K562 (cell line): Measurements from ENCODE around the gene STON1. TPM values are rescaled to one million over a fixed set of nuclear protein-coding genes. Genes with fewer than 3 reads are reported as not detected.

Experiments
- ATAC-seq: fragments of 200-7000 bp; cut with Tn5 transposase; 3 replicates; pipeline ENCODE4 v1.9.1; 2020; ENCODE audit warnings: moderate library complexity
- BruUV-seq: library from RNA; stranded (reverse); fragments of 400-500 nt; replicated peaks from 2 replicates; lab custom pipeline; 2021; lab: Mats Ljungman, UMichigan
- CTCF ChIA-PET: fragments of 300-600 bp; formaldehyde crosslinking; extraction: SDS; loops from one replicate; lab custom pipeline; 2021; ENCODE audit warnings: low intra/inter-chr PET ratio; lab: Yijun Ruan, JAX
- POLR2A ChIA-PET: fragments of 300-600, 350-650 bp; sonication (Branson Sonifier 250); formaldehyde crosslinking; extraction: SDS; loops from one replicate; lab custom pipeline; 2021; ENCODE audit warnings: antibody characterized with exemption, inconsistent platforms; lab: Yijun Ruan, JAX
- DNase-seq, 4 experiments: peaks; one replicate each; pipeline versions ENCODE4 v3.0.0 to v3.0.0-alpha.2; 2011 to 2018; ENCODE audit warnings: low spot score in 3 of 4, mixed read lengths in 3 of 4; ENCODE audit errors: extremely low read depth in 1 of 4
- FAIRE-seq: peaks from 2 replicates; lab custom pipeline; 2011; peaks lifted over from hg19 to GRCh38; lab: Jason Lieb, UNC
- H2AFZ ChIP-seq: 2 replicates; pipeline ENCODE4 v1.6.0; 2011; ENCODE audit warnings: low read depth, low read length, control low read depth, inconsistent platforms
- H3K27ac ChIP-seq: fragments of 200-600 bp; 3 replicates; pipeline ENCODE4 v1.8.0; 2011; ENCODE audit warnings: low read depth, mild to moderate bottlenecking, control low read depth, inconsistent platforms, low read length, moderate library complexity, mixed read lengths; ENCODE audit errors: extremely low read depth
- H3K27me3 ChIP-seq, 2 experiments: fragments of 300-600 bp in 1 of 2; 2 replicates in 1 of 2; 3 replicates in 1 of 2; pipeline versions ENCODE4 v1.6.0 to v1.8.0; 2011; ENCODE audit warnings: inconsistent platforms in 2 of 2, low read length in 2 of 2, mild to moderate bottlenecking in 1 of 2, mixed read lengths in 1 of 2, moderate library complexity in 1 of 2; ENCODE audit not compliant: control insufficient read depth in 2 of 2, insufficient read depth in 2 of 2
- H3K36me3 ChIP-seq: fragments of 300-600 bp; 3 replicates; pipeline ENCODE4 v1.8.0; 2011; ENCODE audit warnings: mild to moderate bottlenecking, low read length, inconsistent platforms; ENCODE audit not compliant: control insufficient read depth, insufficient read depth
- H3K4me1 ChIP-seq, 2 experiments: fragments of 200-600 bp in 1 of 2; replicated peaks in 1 of 2; 2 replicates in 1 of 2; 3 replicates in 1 of 2; pipeline versions ENCODE4 v1.5.1 to v1.8.0; 2011; ENCODE audit warnings: inconsistent platforms in 2 of 2, low read length in 2 of 2, mild to moderate bottlenecking in 1 of 2, mixed read lengths in 1 of 2, moderate library complexity in 1 of 2; ENCODE audit not compliant: control insufficient read depth in 2 of 2, insufficient read depth in 2 of 2
- H3K4me2 ChIP-seq: 2 replicates; pipeline ENCODE4 v1.6.1; 2011; ENCODE audit warnings: low read length, control low read depth, inconsistent platforms, mixed read lengths; ENCODE audit not compliant: insufficient read depth
- H3K4me3 ChIP-seq: fragments of 200-600 bp; sonication (generic), shearing (Covaris generic); 2 replicates; pipeline ENCODE4 v1.5.1; 2016; ENCODE audit warnings: control low read depth, inconsistent platforms
- H3K79me2 ChIP-seq: fragments of 200-600 bp; 3 replicates; pipeline ENCODE4 v1.8.0; 2011; ENCODE audit warnings: low read length, inconsistent platforms; ENCODE audit not compliant: control insufficient read depth, insufficient read depth
- H3K9ac ChIP-seq, 2 experiments: 2 replicates each; pipeline versions ENCODE4 v1.6.0 to v1.6.1; 2011; ENCODE audit warnings: low read depth in 2 of 2, low read length in 2 of 2, control low read depth in 1 of 2, inconsistent platforms in 1 of 2, mild to moderate bottlenecking in 1 of 2, mixed read lengths in 1 of 2; ENCODE audit not compliant: insufficient read depth in 1 of 2
- H3K9me1 ChIP-seq: one replicate; pipeline ENCODE4 v1.6.0; 2011; ENCODE audit warnings: inconsistent platforms, mild to moderate bottlenecking, low read length, moderate library complexity; ENCODE audit not compliant: control insufficient read depth, insufficient read depth
- H3K9me3 ChIP-seq: replicated peaks from 2 replicates; pipeline ENCODE4 v1.5.1; 2011; ENCODE audit warnings: low read depth, low read length, inconsistent platforms; ENCODE audit not compliant: control insufficient read depth, insufficient read depth
- H4K20me1 ChIP-seq: replicated peaks from 2 replicates; pipeline ENCODE4 v1.6.1; 2011; ENCODE audit warnings: low read length, inconsistent platforms, mixed read lengths; ENCODE audit not compliant: control insufficient read depth, insufficient read depth
- BRF2 ChIP-seq: IDR thresholded peaks from 3 replicates; pipeline ENCODE4 v1.6.1; 2011; ENCODE audit warnings: borderline replicate concordance, mild to moderate bottlenecking; ENCODE audit not compliant: insufficient read length, insufficient read depth
- NFIC ChIP-seq: fragments of 450-650 bp; IDR thresholded peaks from 2 replicates; pipeline ENCODE4 v1.6.1; 2017; ENCODE audit warnings: mild to moderate bottlenecking, inconsistent platforms
- ZNF124 ChIP-seq: sonication (generic); formaldehyde crosslinking; IDR thresholded peaks from 2 replicates; pipeline ENCODE4 v1.8.1; 2022; ENCODE audit warnings: missing genetic modification reagents
- ZNF280B ChIP-seq: fragments of 250-450 bp; sonication (Bioruptor Pico); IDR thresholded peaks from 2 replicates; pipeline ENCODE4 v1.5.1; 2021; ENCODE audit warnings: mild to moderate bottlenecking
- WGBS: fragments of 100-300 bp; shearing (Covaris generic); methylation state at CpG from one replicate; pipeline ENCODE4 v1.1.6; 2016; ENCODE audit warnings: low coverage, mixed read lengths; ENCODE audit not compliant: insufficient coverage; ENCODE audit errors: missing lambda C conversion rate; 5-methylcytosine and 5-hydroxymethylcytosine counted together
- in situ Hi-C: fragments of 300-500 bp; cut with MboI; formaldehyde crosslinking; loops from 4 replicates; pipeline ENCODE4 v1.15.0; 2018; ENCODE audit warnings: inconsistent platforms, mixed read lengths
- intact Hi-C: fragments of 100-400 bp; cut with micrococcal nuclease; formaldehyde crosslinking; loops from 2 replicates; pipeline ENCODE4 v1.14.2; 2022
- polyA plus RNA-seq, 8 experiments: library from polyadenylated mRNA; depleted of rRNA in 4 of 8; stranded (reverse) in 5 of 8; unstranded in 3 of 8; fragments of >200 nt; fragmentation: Nextera tagmentation in 2 of 8; fragmentation: Illumina TruSeq in 1 of 8; extraction: Ambion mirVana in 2 of 8; extraction: Trizol in 1 of 8; gene quantifications; 2 replicates each; pipeline versions ENCODE4 v1.2.1 to v1.2.3, GENCODE V29; 2011 to 2014; ENCODE audit warnings: inconsistent platforms in 1 of 8, missing spikeins in 1 of 8
- total RNA-seq, 7 experiments: library from RNA; depleted of rRNA in 6 of 7; stranded (reverse); fragments of >200 nt in 6 of 7; fragmentation: Illumina TruSeq in 2 of 7; extraction: Trizol in 2 of 7; gene quantifications; 2 replicates each; pipeline versions ENCODE4 v1.2.1 to v1.2.3, GENCODE V29; 2011 to 2021; ENCODE audit warnings: low replicate concordance in 1 of 7

Gene STON1
- total and polyA plus RNA-seq, 9 of the 15 experiments (the other 6 are each of a cell fraction or from before 2014, with no cell fraction given): 0.07 to 1.2 (median 0.55) TPM

- Histone ChIP-seq H3K4me1 (no peaks in the 10 kb centered on the region), H3K36me3 (peaks cover 24% of the 10 kb centered on the region; the same call in 1 of the 3 replicates), H3K4me3 (no peak overlapping the region), H3K27ac (no peak overlapping the region), H3K9me1 (no peaks in the 10 kb centered on the region), H3K4me2 (no peak overlapping the region), H3K27me3 (no peaks in the 10 kb centered on the region), H3K79me2 (no peaks in the 10 kb centered on the region), H3K9ac (no peak overlapping the region), H2AFZ (no peak overlapping the region), H4K20me1 (no peaks in the 10 kb centered on the region), H3K9me3 (no peaks in the 10 kb centered on the region)
- DNase-seq (peak in 1 of 4 experiments; percentile 5), FAIRE-seq (peak; percentile 44), ATAC-seq (no peak)
- BruUV-seq: no TSS peak
- POLR2A ChIA-PET: interaction anchor here (0.8 kb wide), 1 partner anchor 16 kb away, joined by 3 read pairs; no protein-coding TSS in a partner anchor
- intact Hi-C loops: no loop called here
- TF ChIP-seq NFIC (peak; percentile 28; the same call in 1 of the 2 replicates), ZNF280B (CRISPR knock-in tag) (no peak)
- WGBS: 58% methylated on average over 4 of the region's 5 CpGs
- CTCF ChIA-PET: no interaction called here
- in situ Hi-C loops: no loop called here
Observed at GRCh38 chr2:48482769-48483168, 47.2 kb upstream of the STON1 start.

- BruUV-seq: no TSS peak
- DNase-seq: no peak
- peaks cover 23% of the 10 kb centered on the region; the same call in 1 of the 3 replicates for H3K36me3 ChIP-seq
- no peak overlapping the region for H3K9ac ChIP-seq
- H3K9me1 ChIP-seq: no peaks in the 10 kb centered on the region
- H3K27me3 ChIP-seq: no peaks in the 10 kb centered on the region
- H3K4me1 ChIP-seq: no peaks in the 10 kb centered on the region
- no peak for TF ChIP-seq BRF2
- TF ChIP-seq ZNF124 (CRISPR knock-in tag): no peak
- CTCF ChIA-PET: interaction anchor here (0.7 kb wide), 1 partner anchor 26 kb away, joined by 3 read pairs; no protein-coding TSS in a partner anchor
- POLR2A ChIA-PET: no interaction called here
- no peaks in the 10 kb centered on the region for H3K9me3 ChIP-seq
- H3K27ac ChIP-seq: no peak overlapping the region
- intact Hi-C loops (no loop called here), in situ Hi-C loops (no loop called here)
- no peaks in the 10 kb centered on the region for H3K79me2 ChIP-seq
- no peak for ATAC-seq
- H4K20me1 ChIP-seq: no peaks in the 10 kb centered on the region
- H2AFZ ChIP-seq: no peak overlapping the region
- no peak for FAIRE-seq
- whole genome bisulfite sequencing: 93% methylated on average over 4 of the region's 4 CpGs
- no peak overlapping the region for H3K4me3 ChIP-seq
- no peak overlapping the region for H3K4me2 ChIP-seq
Observed at GRCh38 chr2:48483506-48483905, 46.4 kb upstream of the STON1 start.
